Dermis microvascular lymphatic vessel endothelial cell (primary cell): ENCODE results near the gene MCHR1. TPM values are rescaled to one million over a fixed set of nuclear protein-coding genes. Genes with fewer than 3 reads are reported as not detected.

Experiments
- DNase-seq, 2 donors: peaks; one replicate each; pipeline versions ENCODE4 v3.0.0 to v3.0.0-alpha.2; 2010; ENCODE audit warnings: low read depth in 2 of 2
- total RNA-seq: library from RNA; depleted of rRNA; stranded (reverse); fragments of >200 nt; gene quantifications from 2 replicates; pipeline ENCODE4 v1.2.1, GENCODE V29; 2014

The MCHR1 gene
- total RNA-seq, 1 donor from 2014 or later = 0.13 TPM

- DNase-seq = no peak
Observed at GRCh38 chr22:40723396-40723933, 44.2 kb downstream of the MCHR1 start.

GRCh38 chr22:40726514-40726913 lies 47.2 kb downstream of the MCHR1 start:
- no peak for DNase-seq

DNA sequence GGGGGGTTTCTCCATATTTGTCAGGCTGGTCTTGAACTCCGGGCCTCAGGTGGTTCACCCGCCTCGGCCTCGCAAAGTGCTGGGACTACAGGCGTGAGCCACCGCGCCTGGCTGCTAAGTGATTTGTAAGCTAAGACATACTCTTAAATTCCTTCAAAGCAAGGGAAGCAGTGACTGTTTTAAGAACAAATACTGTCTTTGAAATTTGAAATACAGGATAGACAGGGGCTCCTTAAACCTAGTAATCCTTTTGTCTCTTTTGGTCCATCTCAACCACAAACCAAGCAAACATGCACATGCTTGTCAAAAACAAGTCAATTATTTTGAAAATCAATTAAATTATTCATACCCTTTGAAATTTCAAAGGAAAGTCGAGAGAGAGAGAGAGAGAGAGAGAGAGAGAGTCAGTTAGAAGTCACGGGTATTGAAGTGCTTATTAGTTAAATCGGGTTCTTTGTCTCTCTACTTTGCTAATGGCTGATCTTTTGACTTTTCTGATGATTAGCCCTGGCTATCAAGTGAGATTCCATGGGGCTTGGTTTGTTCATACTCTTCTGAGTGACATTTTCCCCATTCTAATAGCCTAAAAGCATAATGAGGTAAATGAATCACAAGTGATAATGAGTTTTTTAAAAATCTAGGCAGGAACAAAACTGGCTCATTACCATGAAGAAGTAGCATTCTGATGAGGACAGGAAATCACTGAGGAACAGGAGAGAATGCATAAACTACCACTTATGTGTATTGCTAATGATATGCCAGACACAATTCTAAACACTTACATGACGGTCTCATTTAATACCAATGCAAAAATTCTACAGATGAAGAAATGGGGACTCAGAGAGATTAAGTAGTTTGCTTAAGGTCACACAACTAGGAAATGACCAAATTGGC lies 48.0 kb downstream of the MCHR1 start:
- DNase-seq = no peak

GRCh38 chr22:40727964-40728615 lies 48.8 kb downstream of the MCHR1 start:
- DNase-seq = no peak

- DNase-seq = no peak
Observed at GRCh38 chr22:40728731-40729189, 49.5 kb downstream of the MCHR1 start.

GRCh38 chr22:40729284-40729683 lies 50.0 kb downstream of the MCHR1 start:
- DNase-seq = no peak

Other genes starting within 250 kb of the MCHR1 start
- 12.8 and 24.5 TPM in 2 replicates for gene MRTFA, start 42.8 kb upstream of the MCHR1 start, total RNA-seq
- gene SLC25A17, start 139.9 kb downstream of the MCHR1 start, total RNA-seq = 15.7 and 19.2 TPM in 2 replicates
- gene ST13, start 177.2 kb downstream of the MCHR1 start, total RNA-seq = 167 and 190 TPM in 2 replicates
- 5.4 and 7.0 TPM in 2 replicates for gene XPNPEP3, start 177.7 kb downstream of the MCHR1 start, total RNA-seq
- not detected in 2 replicates for gene DNAJB7, start 182.6 kb downstream of the MCHR1 start, total RNA-seq